RCC 7860 (cell line): ENCODE results near the gene GNG5.
"Not testable (repeated sequence)": the region's sequence is repeated elsewhere in the genome, so short reads cannot be mapped to it uniquely, and the experiment has no call there.

Source experiments
- DNase-seq: peaks from one replicate; pipeline ENCODE4 v3.0.0-alpha.2; 2015; ENCODE audit warnings: low spot score
- FAIRE-seq: peaks from 2 replicates; lab custom pipeline; 2012; peaks lifted over from hg19 to GRCh38; lab: Jason Lieb, UNC

GNG5 gene

GRCh38 chr1:84506002-84506728 lies at the start of gene GNG5, which contains the start of gene SPATA1:
Gene GNG5 (minus strand): TSS chr1:84506581. CDS start chr1:84506091, 490 bp downstream.
Gene SPATA1 (plus strand): TSS chr1:84506386. CDS start chr1:84516360, 9,974 bp downstream.
- no peak for FAIRE-seq

GRCh38 chr1:84550826-84551225 lies 44.4 kb upstream of the GNG5 start:
- FAIRE-seq, result no peak
- no peak for DNase-seq

More at GRCh38 chr1:84506002-84506728, at the start of gene GNG5, which contains the start of gene SPATA1:
- peak; percentile 91 for DNase-seq

GRCh38 chr1:84541679-84542078 lies 35.3 kb upstream of the GNG5 start:
- FAIRE-seq (no peak), DNase-seq (no peak)

- DNase-seq (no peak), FAIRE-seq (no peak)
These were observed 34.4 kb upstream of the GNG5 start for GRCh38 chr1:84540759-84541158.

- FAIRE-seq (peak; percentile 27), DNase-seq (no peak)
These were observed 33.6 kb upstream of the GNG5 start for GRCh38 chr1:84539972-84540371.

- DNase-seq (no peak), FAIRE-seq (no peak)
These were observed 32.2 kb upstream of the GNG5 start for GRCh38 chr1:84538599-84538998.

- DNase-seq, result no peak
- FAIRE-seq, result no peak
These were observed 19.4 kb upstream of the GNG5 start for GRCh38 chr1:84525779-84526178.

- no peak for DNase-seq
- FAIRE-seq, result no peak
These were observed 18.2 kb upstream of the GNG5 start for GRCh38 chr1:84524590-84524989.

GRCh38 chr1:84510668-84511067 lies 4.3 kb upstream of the GNG5 start:
- no peak for FAIRE-seq

GRCh38 chr1:84510165-84510564 lies 3.8 kb upstream of the GNG5 start:
- DNase-seq, result no peak
- FAIRE-seq, result no peak

More at GRCh38 chr1:84510668-84511067, 4.3 kb upstream of the GNG5 start:
- no peak for DNase-seq

GRCh38 chr1:84509029-84509428 lies 2.6 kb upstream of the GNG5 start:
- FAIRE-seq (no peak), DNase-seq (no peak)

- FAIRE-seq (no peak), DNase-seq (no peak)
These were observed 2.1 kb upstream of the GNG5 start for GRCh38 chr1:84508510-84508909.

GRCh38 chr1:84507887-84508286 lies 1.5 kb upstream of the GNG5 start:
- not testable (repeated sequence) for FAIRE-seq, DNase-seq

GRCh38 chr1:84506729-84507453 lies 510 bp upstream of the GNG5 start:
- DNase-seq (no peak), FAIRE-seq (no peak)

GRCh38 chr1:84505493-84506001 lies 834 bp downstream of the GNG5 start:
- no peak for FAIRE-seq

GRCh38 chr1:84504580-84505492 lies 1.5 kb downstream of the GNG5 start:
- DNase-seq, result peak; percentile 39
- FAIRE-seq, result peak; percentile 45

More at GRCh38 chr1:84505493-84506001, 834 bp downstream of the GNG5 start:
- peak; percentile 23 for DNase-seq

- no peak for DNase-seq
These were observed 3.5 kb downstream of the GNG5 start for GRCh38 chr1:84502927-84503326.

GRCh38 chr1:84497631-84498275 lies 8.6 kb downstream of the GNG5 start:
- DNase-seq, result no peak
- FAIRE-seq, result no peak

More at GRCh38 chr1:84502927-84503326, 3.5 kb downstream of the GNG5 start:
- FAIRE-seq, result no peak

- no peak for FAIRE-seq
These were observed 9.9 kb downstream of the GNG5 start for GRCh38 chr1:84496498-84496897.

GRCh38 chr1:84493747-84494146 lies 12.6 kb downstream of the GNG5 start:
- FAIRE-seq (no peak), DNase-seq (no peak)

More at GRCh38 chr1:84496498-84496897, 9.9 kb downstream of the GNG5 start:
- no peak for DNase-seq
